ENCODE measurements around the gene PRKAG2. TPM values are rescaled to one million over a fixed set of nuclear protein-coding genes. Genes with fewer than 3 reads are reported as not detected.

PRKAG2 gene
- total and polyA plus RNA-seq, 2 of the 8 experiments (the other 6 are each of a cell fraction or from before 2014, with no cell fraction given), result 7.5 to 18.1 TPM

- TF ChIP-seq JUND (IDR thresholded peaks at IDR 0.05; ENCODE audit: low read length), result no peak
- TF ChIP-seq ATF3 (IDR thresholded peaks at IDR 0.05; ENCODE audit: insufficient read depth, low read depth, low read length), result no peak
- no peak for TF ChIP-seq PHF8 (conservative IDR thresholded peaks at IDR 0.05; ENCODE audit: low read depth, low read length)
- TF ChIP-seq EZH2 (IDR thresholded peaks at IDR 0.05; ENCODE audit: low read depth, low read length, severe bottlenecking), result no peak
- no peak for TF ChIP-seq TEAD4 (IDR thresholded peaks at IDR 0.05; ENCODE audit: low read depth, low read length)
Observed at GRCh38 chr7:151633516-151633812, 243.5 kb downstream of the PRKAG2 start (continued).

Data from H1 (cell line).